HepG2 (cell line): ENCODE results near the gene KCNH6.

Experiments
- AKNA ChIP-seq: sonication (generic); formaldehyde crosslinking; IDR thresholded peaks from 2 replicates; pipeline ENCODE4 v1.4.0; 2020; ENCODE audit warnings: missing genetic modification reagents, borderline replicate concordance
- CTCF ChIP-seq: sonication (generic); formaldehyde crosslinking; IDR thresholded peaks from 2 replicates; pipeline ENCODE4 v1.5.0; 2020; ENCODE audit warnings: mild to moderate bottlenecking, missing genetic modification reagents, moderate library complexity
- EP300 ChIP-seq, 3 experiments: sonication (generic) in 1 of 3; formaldehyde crosslinking in 1 of 3; IDR thresholded peaks; 2 replicates each; pipeline versions ENCODE4 v1.5.1 to v1.6.1; 2011 to 2020; ENCODE audit warnings: low read depth in 2 of 3, low read length in 2 of 3, borderline replicate concordance in 1 of 3, improper control_type of control experiment in 1 of 3, mild to moderate bottlenecking in 1 of 3, missing genetic modification reagents in 1 of 3, moderate library complexity in 1 of 3
- HDAC2 ChIP-seq: sonication (generic); formaldehyde crosslinking; IDR thresholded peaks from 2 replicates; pipeline ENCODE4 v1.4.0; 2020; ENCODE audit warnings: missing genetic modification reagents
- NKX3-1 ChIP-seq: sonication (generic); formaldehyde crosslinking; IDR thresholded peaks from 2 replicates; pipeline ENCODE4 v1.5.0; 2020; ENCODE audit warnings: missing genetic modification reagents
- POLR2A ChIP-seq, 2 experiments: IDR thresholded peaks; 2 replicates each; pipeline ENCODE4 v1.6.1; 2011; ENCODE audit warnings: low read depth in 2 of 2, low read length in 2 of 2, mild to moderate bottlenecking in 1 of 2, moderate library complexity in 1 of 2; ENCODE audit not compliant: insufficient read depth in 1 of 2
- PTBP1 ChIP-seq: fragments of 200-400 bp; formaldehyde crosslinking; IDR thresholded peaks from 2 replicates; pipeline ENCODE4 v1.6.1; 2018; ENCODE audit warnings: low read length, low read depth; ENCODE audit not compliant: poor library complexity, severe bottlenecking
- REST ChIP-seq, 2 experiments: IDR thresholded peaks; 2 replicates each; pipeline ENCODE4 v1.6.1; 2011 to 2012; ENCODE audit warnings: low read length in 2 of 2, borderline replicate concordance in 1 of 2, low read depth in 1 of 2, mild to moderate bottlenecking in 1 of 2, moderate library complexity in 1 of 2
- SIN3A ChIP-seq: IDR thresholded peaks from 2 replicates; pipeline ENCODE4 v1.6.1; 2011; ENCODE audit warnings: low read depth, mild to moderate bottlenecking, control low read depth, low read length, borderline replicate concordance
- ZNF12 ChIP-seq: sonication (generic); formaldehyde crosslinking; IDR thresholded peaks from 2 replicates; pipeline ENCODE4 v1.5.0; 2020; ENCODE audit warnings: missing genetic modification reagents
- ZNF354B ChIP-seq: sonication (generic); formaldehyde crosslinking; IDR thresholded peaks from 2 replicates; pipeline ENCODE4 v1.8.0; 2022; ENCODE audit warnings: mild to moderate bottlenecking, missing genetic modification reagents
- ZNF616 ChIP-seq: sonication (generic); formaldehyde crosslinking; IDR thresholded peaks from 2 replicates; pipeline ENCODE4 v1.5.0; 2020; ENCODE audit warnings: low read depth, mild to moderate bottlenecking, missing genetic modification reagents

- TF ChIP-seq HDAC2 (CRISPR knock-in tag) (no peak), ZNF354B (CRISPR knock-in tag) (no peak), ZNF12 (CRISPR knock-in tag) (no peak), EP300 (IDR thresholded peaks at IDR 0.05; ENCODE audit: low read depth in 2 of 2, low read length in 2 of 2) (no peak), EP300 (CRISPR knock-in tag; IDR thresholded peaks at IDR 0.05; ENCODE audit: borderline replicate concordance) (no peak), REST (IDR thresholded peaks at IDR 0.05; ENCODE audit: borderline replicate concordance in 1 of 2, low read depth in 1 of 2, low read length in 2 of 2) (no peak), PTBP1 (no peak), CTCF (CRISPR knock-in tag) (no peak), AKNA (CRISPR knock-in tag) (no peak), POLR2A (IDR thresholded peaks at IDR 0.05; ENCODE audit: insufficient read depth in 1 of 2, low read depth in 2 of 2, low read length in 2 of 2) (no peak), NKX3-1 (CRISPR knock-in tag) (no peak), ZNF616 (CRISPR knock-in tag) (no peak), SIN3A (no peak)
These were observed 42.9 kb upstream of the KCNH6 start for GRCh38 chr17:63480192-63480784.
